Fibroblast of gingiva (primary cell): ENCODE data around the gene ZNF672.
"Not testable (repeated sequence)": the region's sequence is repeated elsewhere in the genome, so short reads cannot be mapped to it uniquely, and the experiment has no call there.

Experiments
- DNase-seq: peaks from one replicate; pipeline ENCODE4 v3.0.0-alpha.2; 2011; ENCODE audit warnings: low read depth

Gene ZNF672

DNA sequence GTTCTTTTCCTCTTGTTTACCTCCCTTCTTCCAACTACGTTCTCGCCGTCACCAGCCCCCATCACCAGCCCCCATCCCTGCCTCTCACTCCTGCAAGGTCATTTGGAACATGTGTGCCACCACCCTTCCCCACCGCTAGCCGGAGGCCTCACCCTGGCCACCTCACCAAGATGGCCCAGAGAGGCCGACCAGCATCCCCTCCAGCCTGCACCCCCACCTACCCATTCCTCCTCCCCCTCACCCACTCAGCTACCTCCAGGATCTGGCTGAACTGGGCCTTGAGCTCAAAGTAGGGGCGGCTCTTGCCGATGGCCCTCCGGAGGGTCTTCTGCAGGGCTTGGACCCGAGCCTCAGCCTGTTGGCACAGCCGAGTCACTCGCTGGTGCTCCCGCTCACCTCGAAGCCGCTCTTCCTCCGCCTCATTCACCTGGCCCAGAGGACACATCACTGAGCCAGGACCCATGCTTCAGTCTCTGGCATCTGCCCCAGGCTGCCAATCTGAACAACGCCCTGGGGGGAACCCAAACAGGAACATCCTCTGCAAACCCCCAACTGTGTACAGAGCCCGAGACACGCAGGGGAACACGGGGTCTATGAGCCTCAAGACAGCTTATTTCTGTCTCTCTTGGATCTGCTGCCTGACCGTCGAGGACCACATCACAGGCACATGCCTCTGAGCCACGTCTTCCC is 25.1 kb upstream of the ZNF672 start:
- no peak for DNase-seq

- no peak for DNase-seq
Observed at GRCh38 chr1:248813546-248813945, 24.5 kb upstream of the ZNF672 start.

GRCh38 chr1:248814351-248814750 is 23.7 kb upstream of the ZNF672 start:
- DNase-seq: no peak

- DNase-seq: no peak
Observed at GRCh38 chr1:248815407-248816034, 22.5 kb upstream of the ZNF672 start.

DNA sequence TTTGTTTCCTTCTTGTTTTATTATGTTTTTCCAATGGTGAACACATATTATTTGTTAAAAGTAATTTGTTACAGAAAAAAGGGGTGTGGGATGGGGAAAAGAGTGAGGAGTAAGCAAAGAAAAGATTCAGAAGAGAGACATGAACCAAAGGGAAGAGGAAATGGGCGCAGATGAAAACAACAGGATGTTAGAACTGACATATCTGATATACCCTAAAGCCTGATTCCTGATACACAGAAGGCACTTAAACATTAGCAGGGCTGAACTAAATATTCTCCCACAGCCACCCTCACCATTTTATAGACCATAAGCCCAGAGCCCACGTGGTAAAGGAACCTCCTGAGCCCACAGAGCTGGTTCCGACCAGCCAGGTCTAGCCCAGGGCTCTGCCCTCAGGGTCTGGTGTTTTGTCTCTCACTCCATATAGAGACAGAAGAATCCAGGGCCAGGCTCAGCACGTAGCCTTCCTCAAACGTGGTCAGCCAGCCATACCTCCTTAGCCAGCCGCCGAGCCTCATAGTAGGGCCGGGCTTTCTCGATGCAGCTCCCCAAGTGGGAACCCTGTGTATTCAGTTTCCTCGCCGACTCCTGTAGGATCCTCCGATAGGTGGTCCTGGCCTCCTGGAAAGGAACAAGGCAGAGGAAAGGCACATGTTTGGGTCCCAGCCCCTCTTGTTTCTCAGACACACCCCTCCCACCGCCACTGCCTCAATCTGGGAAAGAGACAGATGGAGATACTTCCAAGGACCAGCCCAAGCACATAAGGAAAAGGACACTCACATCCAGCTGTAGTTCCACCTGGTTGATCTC is 21.8 kb upstream of the ZNF672 start:
- no peak for DNase-seq

- no peak for DNase-seq
Observed at GRCh38 chr1:248817065-248817464, 21.0 kb upstream of the ZNF672 start.

DNA sequence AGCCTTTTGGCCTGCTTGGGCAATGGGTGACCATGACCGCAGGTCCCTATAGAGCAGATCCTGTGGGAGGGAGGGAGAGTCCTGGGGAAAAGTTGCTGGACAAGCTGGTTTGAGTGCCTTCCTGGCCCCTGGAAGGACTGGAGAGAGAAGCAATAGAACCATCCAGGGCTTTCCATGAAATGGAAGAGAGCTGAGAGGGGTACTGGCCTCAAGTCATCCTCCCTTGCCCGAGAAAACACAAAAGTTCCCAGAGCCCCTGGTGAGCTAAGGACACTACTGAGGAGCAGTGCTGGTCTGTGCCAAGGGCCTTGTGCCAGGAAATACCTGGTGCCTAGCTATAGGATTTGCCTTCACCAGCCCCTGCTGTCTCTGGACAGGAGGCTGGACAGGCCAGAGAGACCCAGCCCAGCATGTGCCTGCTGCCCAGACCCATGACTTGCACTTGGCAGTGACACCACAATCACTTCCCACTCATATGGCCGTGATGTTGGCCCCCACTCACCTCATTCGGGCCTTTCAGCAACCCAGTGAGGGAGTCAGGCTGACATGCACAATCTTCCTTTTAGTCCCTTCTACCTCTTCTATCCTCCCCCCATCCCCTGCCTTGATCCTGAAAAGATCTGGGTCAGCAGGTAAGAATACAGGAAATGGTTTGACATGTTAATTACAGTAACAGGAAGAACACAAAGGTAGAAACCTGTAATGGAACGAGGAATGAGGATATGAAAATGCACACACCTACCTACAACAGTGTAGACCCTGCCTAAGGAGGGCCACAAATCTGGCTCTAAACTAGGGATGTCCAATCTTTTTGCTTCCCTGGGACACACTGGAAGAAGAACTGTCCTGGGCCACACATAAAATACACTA is 19.3 kb upstream of the ZNF672 start:
- no peak for DNase-seq

DNA sequence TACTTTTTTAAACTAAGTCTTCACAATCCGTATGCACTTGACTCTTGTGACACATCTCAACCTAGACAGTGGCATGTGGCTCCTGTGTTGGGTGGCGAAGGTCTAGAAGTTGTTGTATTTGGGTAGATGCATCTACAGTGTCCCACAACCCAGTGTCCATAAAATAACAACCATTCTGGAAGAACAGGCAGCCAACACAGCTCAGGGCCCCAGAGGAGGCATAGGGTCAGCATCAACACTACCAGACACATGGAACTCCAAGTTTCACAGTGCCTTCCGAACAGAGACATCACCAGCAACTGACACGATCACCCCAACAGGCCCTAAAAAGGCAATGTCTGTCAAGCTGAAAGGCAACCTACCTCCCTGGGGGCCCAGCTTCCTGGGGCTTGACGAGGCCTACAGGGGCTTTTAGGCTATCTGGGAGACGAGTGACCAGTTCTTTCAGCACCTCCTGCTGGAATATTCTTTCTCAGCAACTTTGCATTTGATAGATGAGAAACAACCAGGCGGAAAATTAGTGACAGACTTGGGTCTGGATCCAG is 17.9 kb upstream of the ZNF672 start:
- no peak for DNase-seq

- peak; percentile 67 for DNase-seq
Observed at GRCh38 chr1:248821101-248821500, 16.9 kb upstream of the ZNF672 start.

- no peak for DNase-seq
Observed at GRCh38 chr1:248821641-248822040, 16.4 kb upstream of the ZNF672 start.

DNA sequence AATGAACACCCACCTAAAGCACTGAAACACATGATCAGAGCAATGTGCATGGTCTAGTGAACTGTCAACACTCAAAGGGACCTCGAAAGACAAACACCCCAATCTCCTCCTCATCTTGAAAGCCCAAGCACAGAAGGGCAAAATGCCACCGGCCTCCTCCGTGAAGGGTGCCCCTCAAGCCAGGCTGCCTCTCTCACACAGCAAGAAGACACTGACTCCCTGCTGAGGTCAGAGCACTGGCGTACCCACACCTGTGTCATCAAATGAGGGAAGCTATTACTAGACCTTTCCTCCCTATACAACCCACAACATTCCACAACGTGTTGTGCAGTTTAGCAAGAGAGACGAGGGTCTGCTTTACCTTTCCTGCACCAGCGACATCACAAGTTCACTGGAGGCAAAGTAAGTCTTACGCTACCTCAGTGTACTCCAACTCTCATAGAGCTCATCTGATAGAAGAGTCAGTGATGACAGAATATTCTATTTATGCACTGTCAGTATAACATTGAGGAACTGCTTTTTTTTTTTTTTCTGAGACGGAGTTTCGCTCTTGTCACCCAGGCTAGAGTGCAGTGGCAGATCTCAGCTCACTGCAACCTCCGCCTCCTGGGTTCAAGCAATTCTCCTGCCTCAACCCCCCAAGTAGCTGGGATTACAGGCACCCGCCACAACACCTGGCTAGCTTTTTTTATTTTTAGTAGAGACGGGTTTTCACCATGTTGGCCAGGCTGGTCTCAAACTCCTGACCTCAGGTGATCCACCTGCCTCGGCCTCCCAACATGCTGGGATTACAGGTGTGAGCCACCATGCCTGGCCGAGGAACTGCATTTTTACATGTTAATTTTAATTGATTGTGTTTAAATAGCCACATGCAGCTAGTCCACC is 15.6 kb upstream of the ZNF672 start:
- DNase-seq: no peak

DNA sequence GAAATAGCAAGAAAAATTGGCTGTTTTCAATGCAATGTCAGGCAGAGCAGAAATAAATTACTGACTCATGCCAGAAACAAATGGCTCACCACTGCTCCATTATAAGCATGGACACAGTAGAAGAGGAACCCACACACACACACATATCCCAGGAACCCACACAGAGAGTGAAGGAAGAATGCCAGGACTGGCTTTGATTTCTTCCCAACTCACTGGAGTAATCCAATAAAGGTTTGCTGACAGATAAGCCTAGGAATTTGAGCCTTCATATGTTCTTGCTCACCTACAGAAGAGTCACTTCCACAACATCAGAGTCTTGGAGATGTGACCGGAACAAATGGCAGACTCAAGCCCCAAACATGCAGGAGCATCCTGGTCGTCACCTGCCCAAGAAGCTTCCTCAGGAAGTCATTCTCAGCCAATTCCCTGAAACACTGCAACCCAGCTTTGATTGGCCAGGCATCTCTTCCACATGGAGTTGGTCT is 14.5 kb upstream of the ZNF672 start:
- peak; percentile 58 for DNase-seq

DNA sequence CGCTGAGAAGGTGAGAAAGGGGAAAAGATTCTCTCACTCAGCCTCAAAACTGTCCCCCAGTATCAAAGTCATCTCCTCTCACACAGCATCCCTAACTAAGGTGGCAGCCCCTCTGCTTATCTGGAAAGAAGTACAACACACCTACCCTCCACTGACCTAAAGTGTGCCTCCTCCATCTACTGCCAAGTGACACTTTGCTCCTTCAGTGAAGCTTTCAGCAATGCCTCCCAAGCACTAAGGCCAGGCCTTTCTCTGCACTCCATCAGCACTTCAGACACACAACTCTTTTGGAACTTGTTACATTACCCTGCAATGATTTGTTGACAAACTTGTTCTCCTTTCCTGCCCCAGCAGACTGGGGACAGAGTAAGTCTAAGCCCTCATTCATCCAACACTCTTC is 13.7 kb upstream of the ZNF672 start:
- DNase-seq: no peak

DNA sequence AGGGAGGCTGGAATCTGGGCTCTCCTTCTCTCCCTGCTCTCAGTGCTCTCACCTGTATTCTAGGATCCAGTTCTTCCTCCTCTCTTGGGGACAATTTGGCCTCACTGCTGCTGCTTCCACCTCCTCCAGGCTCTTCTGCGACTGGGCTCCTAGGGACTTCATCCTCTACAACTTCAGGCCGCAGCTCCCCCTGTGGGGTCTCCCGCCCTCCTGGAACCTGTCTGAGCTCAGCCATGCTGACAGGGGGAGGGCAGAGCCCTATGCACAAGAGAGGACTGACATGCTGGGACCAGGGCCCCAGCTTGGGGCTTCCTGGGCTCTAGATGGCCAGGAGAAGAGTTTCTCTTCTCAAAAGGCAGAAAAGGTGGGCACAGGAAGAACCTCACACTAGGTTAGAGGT is 13.3 kb upstream of the ZNF672 start:
- DNase-seq: no peak

GRCh38 chr1:248825136-248825535 is 12.9 kb upstream of the ZNF672 start:
- peak; percentile 14 for DNase-seq

DNA sequence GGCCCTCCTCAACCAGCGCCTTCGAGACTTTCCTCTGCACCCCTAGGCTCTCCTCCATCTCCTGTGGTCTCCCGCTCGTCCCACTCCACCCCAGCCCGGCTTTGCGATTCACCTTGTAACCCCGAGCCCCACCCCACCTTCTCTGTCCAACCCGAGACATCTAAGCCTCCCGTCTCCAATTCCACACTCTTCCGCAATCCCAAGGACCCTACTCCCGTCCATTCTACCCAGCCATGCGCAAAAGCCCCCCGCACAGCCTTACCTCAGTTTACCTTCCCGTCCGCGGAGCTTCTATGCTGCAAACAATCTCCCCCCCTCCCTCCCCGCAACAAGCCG is 12.5 kb upstream of the ZNF672 start:
- no peak for DNase-seq

DNA sequence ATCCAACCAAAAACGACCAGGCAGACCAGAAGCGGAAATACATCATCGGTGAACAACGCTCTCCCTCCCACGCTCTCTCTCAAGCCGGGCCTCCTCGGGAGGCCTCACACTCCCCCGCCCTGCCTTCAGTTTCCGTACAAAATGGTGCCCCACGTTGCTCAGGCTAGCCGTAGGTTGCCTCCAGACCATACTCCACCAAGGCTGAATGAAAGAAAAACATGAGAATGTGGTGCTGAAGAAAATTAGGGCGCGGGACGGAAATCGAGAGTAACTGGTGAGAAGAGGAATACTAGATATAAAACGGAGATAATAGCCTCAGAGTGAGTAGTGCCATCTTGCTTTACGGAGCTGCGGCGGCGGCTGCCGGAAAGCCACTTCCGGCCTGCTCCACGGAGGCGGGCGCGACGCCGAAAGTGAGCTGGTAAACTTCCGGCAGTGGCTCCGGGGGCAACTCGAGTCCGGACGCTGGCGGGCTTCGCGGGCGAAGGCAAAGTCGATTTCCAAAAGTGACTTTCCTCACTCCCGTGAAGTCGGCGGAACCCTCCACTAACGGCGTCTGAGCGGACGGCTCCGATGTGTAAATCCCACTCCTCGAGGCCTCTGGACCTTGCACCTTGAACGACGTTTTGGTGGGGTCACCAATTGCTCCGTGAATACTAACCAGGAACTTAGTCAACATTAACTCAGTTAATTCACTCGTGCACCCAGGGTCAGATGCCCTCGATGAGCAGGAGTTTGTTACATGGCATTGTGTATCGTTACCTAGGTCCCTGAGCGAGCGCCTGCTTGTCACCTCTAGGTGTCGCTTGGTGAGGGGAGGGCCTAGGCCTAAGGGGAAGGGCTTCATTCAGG is 11.9 kb upstream of the ZNF672 start, which contains the start of gene SH3BP5L:
TSS of gene SH3BP5L (minus strand) at position 7 of the 852 bp plus-strand sequence. CDS start 980 bp downstream, outside the sequence.
- DNase-seq: peak; percentile 94

GRCh38 chr1:248828845-248829244 is 9.2 kb upstream of the ZNF672 start:
- DNase-seq: peak; percentile 49

GRCh38 chr1:248830718-248831017 is 7.4 kb upstream of the ZNF672 start:
- DNase-seq: not testable (repeated sequence)

DNA sequence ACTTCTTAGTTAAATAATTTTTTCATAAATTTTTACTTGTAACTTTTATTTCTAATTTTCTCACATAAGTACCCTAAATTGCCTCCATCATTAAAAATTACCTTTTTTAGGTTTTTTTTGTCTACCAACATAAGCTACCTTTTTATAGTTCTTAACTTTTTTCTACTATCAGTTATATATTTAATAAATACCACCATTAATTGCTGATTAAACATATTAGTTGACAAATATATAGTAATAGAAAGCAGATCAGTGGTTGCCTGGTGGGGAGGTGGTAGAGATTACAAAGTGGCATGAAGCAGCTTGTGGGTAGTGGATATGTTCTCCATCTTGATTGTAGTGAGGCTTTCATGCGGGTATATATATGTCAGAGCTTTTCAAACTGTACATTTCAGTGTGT is 6.2 kb upstream of the ZNF672 start:
- no peak for DNase-seq
